Measurements from ENCODE around the gene HOXB7.

DNA sequence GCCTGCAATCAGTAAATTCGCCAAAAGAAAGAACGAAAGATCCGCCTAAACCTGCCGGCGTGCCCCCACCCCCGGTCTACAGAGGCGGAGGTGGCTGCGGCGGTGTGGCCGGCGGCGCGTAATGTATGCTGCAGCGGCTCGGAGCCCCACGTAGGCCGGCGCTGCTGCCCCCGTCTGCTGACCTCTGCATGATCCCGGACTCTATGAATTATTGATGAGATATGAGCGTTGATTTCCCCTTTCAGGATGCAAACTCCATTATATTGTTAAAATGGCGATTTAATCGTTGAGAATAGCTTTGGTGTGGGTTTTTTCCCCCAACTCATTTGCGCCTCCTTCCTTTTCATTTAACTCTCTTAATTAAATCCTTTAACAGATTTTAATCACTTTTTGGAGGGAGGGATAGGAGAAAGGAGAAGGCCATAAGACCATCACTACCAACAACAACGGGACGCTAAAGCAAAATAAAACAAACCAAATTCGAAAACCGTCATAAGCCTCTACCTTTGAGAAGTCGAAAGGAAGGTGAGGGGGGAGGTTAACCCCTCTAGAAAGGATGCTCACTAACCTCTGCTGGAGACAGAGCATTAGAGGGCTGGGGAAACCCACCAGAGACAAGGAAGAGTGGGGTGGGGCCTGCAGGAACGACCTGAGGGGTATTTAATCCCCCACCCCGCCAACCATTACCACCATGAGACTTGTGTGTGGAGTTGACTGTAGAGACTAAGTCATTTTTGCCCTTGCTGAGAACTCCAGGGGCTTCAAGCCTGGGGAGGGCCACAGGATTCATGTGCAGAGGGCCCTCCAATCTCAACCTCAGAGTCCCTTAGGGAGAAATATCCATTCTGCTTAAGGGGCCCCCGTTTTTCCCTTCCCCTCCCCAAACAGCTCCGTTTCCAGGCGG, 24.2 kb downstream of the HOXB7 start:
- TF ChIP-seq, protein P1, sequence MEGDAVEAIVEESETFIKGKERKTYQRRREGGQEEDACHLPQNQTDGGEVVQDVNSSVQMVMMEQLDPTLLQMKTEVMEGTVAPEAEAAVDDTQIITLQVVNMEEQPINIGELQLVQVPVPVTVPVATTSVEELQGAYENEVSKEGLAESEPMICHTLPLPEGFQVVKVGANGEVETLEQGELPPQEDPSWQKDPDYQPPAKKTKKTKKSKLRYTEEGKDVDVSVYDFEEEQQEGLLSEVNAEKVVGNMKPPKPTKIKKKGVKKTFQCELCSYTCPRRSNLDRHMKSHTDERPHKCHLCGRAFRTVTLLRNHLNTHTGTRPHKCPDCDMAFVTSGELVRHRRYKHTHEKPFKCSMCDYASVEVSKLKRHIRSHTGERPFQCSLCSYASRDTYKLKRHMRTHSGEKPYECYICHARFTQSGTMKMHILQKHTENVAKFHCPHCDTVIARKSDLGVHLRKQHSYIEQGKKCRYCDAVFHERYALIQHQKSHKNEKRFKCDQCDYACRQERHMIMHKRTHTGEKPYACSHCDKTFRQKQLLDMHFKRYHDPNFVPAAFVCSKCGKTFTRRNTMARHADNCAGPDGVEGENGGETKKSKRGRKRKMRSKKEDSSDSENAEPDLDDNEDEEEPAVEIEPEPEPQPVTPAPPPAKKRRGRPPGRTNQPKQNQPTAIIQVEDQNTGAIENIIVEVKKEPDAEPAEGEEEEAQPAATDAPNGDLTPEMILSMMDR (IDR thresholded peaks at IDR 0.05): no peak
- TF ChIP-seq POLR2A (IDR thresholded peaks at IDR 0.05) (no peak), EP300 (IDR thresholded peaks at IDR 0.05) (no peak)
